ENCODE data around the gene KRTAP10-3. TPM values are rescaled to one million over a fixed set of nuclear protein-coding genes. Genes with fewer than 3 reads are reported as not detected.

KRTAP10-3 gene
- total and polyA plus RNA-seq, 9 donors, result not detected

GRCh38 chr21:44519346-44520325 lies 39.0 kb downstream of the KRTAP10-3 start:
- DNase-seq, result peak in 1 of 5 donors; percentile 15
- Histone ChIP-seq H3K4me1 (ENCODE audit: insufficient read depth) (no peaks in the 10 kb centered on the region), H3K27me3 (no peaks in the 10 kb centered on the region), H3K36me3 (no peaks in the 10 kb centered on the region), H3K9me3 (no peaks in the 10 kb centered on the region), H3K27ac (no peak overlapping the region), H3K4me3 (no peak overlapping the region)
- WGBS, 3 donors, result 88 to 90% (median 89%) methylated on average over 28 of the region's 28 CpGs
- intact Hi-C loops (cut with DNase I), result loop anchor here in 2 of 4 donors (10.0 kb wide), 2 partner anchors 205 to 275 kb away; no protein-coding TSS in a partner anchor
- TF ChIP-seq CTCF (IDR thresholded peaks at IDR 0.05) (no peak), EP300 (IDR thresholded peaks at IDR 0.05) (no peak), POLR2A (IDR thresholded peaks at IDR 0.05) (no peak)

GRCh38 chr21:44518686-44519085 lies 39.9 kb downstream of the KRTAP10-3 start:
- WGBS, 3 donors, result 67 to 85% (median 74%) methylated on average over 12 of the region's 12 CpGs
- DNase-seq, result no peak
- Histone ChIP-seq H3K36me3 (no peaks in the 10 kb centered on the region), H3K27me3 (no peaks in the 10 kb centered on the region), H3K27ac (no peak overlapping the region), H3K4me1 (ENCODE audit: insufficient read depth) (no peaks in the 10 kb centered on the region), H3K4me3 (no peak overlapping the region), H3K9me3 (no peaks in the 10 kb centered on the region)
- intact Hi-C loops (cut with DNase I), result loop anchor here in 1 of 4 donors (10.0 kb wide), 1 partner anchor 276 kb away; no protein-coding TSS in a partner anchor
- TF ChIP-seq CTCF (IDR thresholded peaks at IDR 0.05) (no peak), POLR2A (IDR thresholded peaks at IDR 0.05) (no peak), EP300 (IDR thresholded peaks at IDR 0.05) (no peak)

- Histone ChIP-seq H3K4me1 (ENCODE audit: insufficient read depth) (no peaks in the 10 kb centered on the region), H3K4me3 (no peak overlapping the region), H3K9me3 (no peaks in the 10 kb centered on the region), H3K36me3 (no peaks in the 10 kb centered on the region), H3K27ac (no peak overlapping the region), H3K27me3 (no peaks in the 10 kb centered on the region)
- TF ChIP-seq EP300 (IDR thresholded peaks at IDR 0.05), result no peak
- TF ChIP-seq CTCF (IDR thresholded peaks at IDR 0.05), result no peak
- no peak for TF ChIP-seq POLR2A (IDR thresholded peaks at IDR 0.05)
- no peak for DNase-seq
- 67 to 73% (median 73%) methylated on average over 15 of the region's 15 CpGs for WGBS, 3 donors
- intact Hi-C loops (cut with DNase I), result loop anchor here in 1 of 4 donors (10.0 kb wide), 1 partner anchor 277 kb away; no protein-coding TSS in a partner anchor
These were observed 41.3 kb downstream of the KRTAP10-3 start for GRCh38 chr21:44517175-44517899.

- Histone ChIP-seq H3K27me3 (no peaks in the 10 kb centered on the region), H3K36me3 (no peaks in the 10 kb centered on the region), H3K4me1 (ENCODE audit: insufficient read depth) (no peaks in the 10 kb centered on the region), H3K27ac (no peak overlapping the region), H3K4me3 (no peak overlapping the region), H3K9me3 (no peaks in the 10 kb centered on the region)
- DNase-seq, result no peak
- TF ChIP-seq CTCF (IDR thresholded peaks at IDR 0.05) (no peak), EP300 (IDR thresholded peaks at IDR 0.05) (no peak), POLR2A (IDR thresholded peaks at IDR 0.05) (no peak)
- 80 to 88% (median 82%) methylated on average over 10 of the region's 10 CpGs for WGBS, 3 donors
- intact Hi-C loops (cut with DNase I), result loop anchor here in 1 of 4 donors (10.0 kb wide), 1 partner anchor 278 kb away; no protein-coding TSS in a partner anchor
These were observed 41.8 kb downstream of the KRTAP10-3 start for GRCh38 chr21:44516828-44517174.

All from ovary (tissue), 9 donors.